ENCODE results near the gene KSR2. TPM values are rescaled to one million over a fixed set of nuclear protein-coding genes. Genes with fewer than 3 reads are reported as not detected.
"Not testable (repeated sequence)": the region's sequence is repeated elsewhere in the genome, so short reads cannot be mapped to it uniquely, and the experiment has no call there.

KSR2 gene
- total RNA-seq, 1 donor from 2014 or later: not detected

DNA sequence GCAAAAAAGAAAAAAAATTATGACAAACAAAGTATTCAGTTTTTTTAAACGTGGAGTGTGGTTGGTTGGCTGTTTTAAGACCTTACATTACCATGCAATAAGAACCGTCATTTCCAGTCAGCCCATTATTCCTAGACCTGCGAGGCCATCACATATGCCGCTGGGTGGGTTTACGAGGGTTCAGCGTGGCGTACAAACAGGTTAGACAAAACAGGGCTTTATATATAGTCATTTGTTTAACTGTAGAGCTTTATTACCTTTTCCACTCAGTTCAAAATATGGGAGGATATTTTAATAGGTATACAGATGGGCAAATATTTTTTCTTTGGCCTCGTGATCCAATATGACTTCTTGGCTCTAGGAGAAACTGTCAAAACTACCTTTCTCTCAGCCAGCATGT lies 67.2 kb downstream of the KSR2 start:
- H3K27me3 Mint-ChIP-seq (ENCODE audit: low read depth): peaks cover 1% of the 10 kb centered on the region
- TF ChIP-seq CTCF (IDR thresholded peaks at IDR 0.05): no peak
- H3K27ac Mint-ChIP-seq (ENCODE audit: unreplicated experiment): no peak overlapping the region
- peaks cover 9% of the 10 kb centered on the region for H3K9me3 Mint-ChIP-seq (ENCODE audit: low read depth)
- H3K4me1 Mint-ChIP-seq (ENCODE audit: low read depth): no peaks in the 10 kb centered on the region
- no peak for DNase-seq (ENCODE audit: low spot score)
- no peaks in the 10 kb centered on the region for H3K36me3 Mint-ChIP-seq (ENCODE audit: low read depth)
- no peak overlapping the region for H3K4me3 Mint-ChIP-seq (ENCODE audit: unreplicated experiment)

GRCh38 chr12:117900561-117900960 lies 68.2 kb downstream of the KSR2 start:
- DNase-seq (ENCODE audit: low spot score): no peak
- H3K27ac Mint-ChIP-seq (ENCODE audit: unreplicated experiment): no peak overlapping the region
- no peaks in the 10 kb centered on the region for H3K36me3 Mint-ChIP-seq (ENCODE audit: low read depth)
- H3K4me1 Mint-ChIP-seq (ENCODE audit: low read depth): no peaks in the 10 kb centered on the region
- no peak overlapping the region for H3K4me3 Mint-ChIP-seq (ENCODE audit: unreplicated experiment)
- peaks cover 9% of the 10 kb centered on the region for H3K9me3 Mint-ChIP-seq (ENCODE audit: low read depth)
- H3K27me3 Mint-ChIP-seq (ENCODE audit: low read depth): peaks cover 1% of the 10 kb centered on the region
- no peak for TF ChIP-seq CTCF (IDR thresholded peaks at IDR 0.05)

DNA sequence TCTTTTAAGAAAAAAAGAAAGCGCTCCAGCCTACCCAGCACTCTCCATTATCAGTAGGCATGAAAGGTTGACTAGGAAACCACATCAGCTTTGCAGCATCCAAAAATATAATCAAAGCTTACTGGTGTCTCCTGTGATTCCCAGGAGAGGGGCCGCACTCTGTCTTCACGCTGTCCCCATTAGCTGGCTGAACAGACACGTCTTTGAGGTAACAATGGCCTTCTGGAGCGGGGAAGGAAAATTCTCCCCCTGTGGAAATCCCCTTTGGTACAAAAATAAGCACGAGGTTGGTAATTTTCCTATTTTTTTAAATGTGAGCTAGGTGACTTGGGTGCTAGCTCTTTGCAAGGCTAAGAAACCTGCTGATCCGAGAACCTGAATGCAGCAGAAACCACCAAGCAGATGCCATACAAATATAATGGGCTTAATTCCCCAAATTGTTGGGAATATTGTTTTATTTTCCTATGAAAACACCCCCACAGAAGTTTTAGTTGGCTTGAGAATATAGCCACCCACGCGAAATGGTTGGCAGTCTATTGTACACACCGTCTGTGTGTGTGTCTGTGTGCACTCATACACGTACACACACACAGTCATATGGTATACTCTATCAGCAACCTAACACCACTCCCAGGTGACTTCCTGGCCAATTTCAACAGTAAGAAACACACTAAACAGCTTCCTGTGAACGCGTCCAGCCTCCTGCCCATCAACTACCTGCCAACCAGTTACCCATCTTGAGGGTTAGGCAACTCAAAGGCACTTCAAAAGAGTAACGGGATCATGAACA lies 71.2 kb downstream of the KSR2 start:
- no peaks in the 10 kb centered on the region for H3K36me3 Mint-ChIP-seq (ENCODE audit: low read depth)
- H3K9me3 Mint-ChIP-seq (ENCODE audit: low read depth): peaks cover 9% of the 10 kb centered on the region
- TF ChIP-seq CTCF (IDR thresholded peaks at IDR 0.05): no peak
- DNase-seq (ENCODE audit: low spot score): no peak
- no peak overlapping the region for H3K27ac Mint-ChIP-seq (ENCODE audit: unreplicated experiment)
- H3K4me3 Mint-ChIP-seq (ENCODE audit: unreplicated experiment): no peak overlapping the region
- H3K4me1 Mint-ChIP-seq (ENCODE audit: low read depth): no peaks in the 10 kb centered on the region
- peaks cover 1% of the 10 kb centered on the region for H3K27me3 Mint-ChIP-seq (ENCODE audit: low read depth)

- no peak for TF ChIP-seq CTCF (IDR thresholded peaks at IDR 0.05)
- H3K4me3 Mint-ChIP-seq (ENCODE audit: unreplicated experiment): no peak overlapping the region
- H3K27ac Mint-ChIP-seq (ENCODE audit: unreplicated experiment): no peak overlapping the region
- DNase-seq (ENCODE audit: low spot score): no peak
- peaks cover 9% of the 10 kb centered on the region for H3K9me3 Mint-ChIP-seq (ENCODE audit: low read depth)
- peaks cover 1% of the 10 kb centered on the region for H3K27me3 Mint-ChIP-seq (ENCODE audit: low read depth)
- H3K36me3 Mint-ChIP-seq (ENCODE audit: low read depth): no peaks in the 10 kb centered on the region
- H3K4me1 Mint-ChIP-seq (ENCODE audit: low read depth): no peaks in the 10 kb centered on the region
Measured at GRCh38 chr12:117896009-117896408, 72.8 kb downstream of the KSR2 start.

DNA sequence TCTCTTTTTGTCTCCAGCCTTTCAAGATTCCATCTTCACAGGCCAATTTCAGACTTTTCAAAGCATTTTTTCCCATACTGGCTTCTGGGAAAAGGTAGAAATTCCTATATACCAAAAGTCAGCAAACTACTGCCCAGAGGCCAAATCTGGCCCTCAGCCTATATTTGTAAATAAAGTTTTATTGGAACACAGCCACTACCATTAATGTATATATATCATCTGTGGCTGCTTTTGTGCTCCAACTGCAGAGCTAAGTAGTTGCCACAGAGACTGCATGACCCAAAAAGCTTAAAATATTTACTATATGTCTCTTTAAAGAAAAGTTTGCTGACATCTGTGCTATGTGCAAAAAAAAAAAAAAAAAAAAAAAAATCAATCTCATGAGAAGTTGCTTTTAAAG lies 76.3 kb downstream of the KSR2 start:
- no peak for DNase-seq (ENCODE audit: low spot score)
- Mint-ChIP-seq H3K27me3 (ENCODE audit: low read depth) (peaks cover 3% of the 10 kb centered on the region), H3K36me3 (ENCODE audit: low read depth) (no peaks in the 10 kb centered on the region), H3K4me3 (ENCODE audit: unreplicated experiment) (no peak overlapping the region), H3K27ac (ENCODE audit: unreplicated experiment) (no peak overlapping the region), H3K4me1 (ENCODE audit: low read depth) (no peaks in the 10 kb centered on the region), H3K9me3 (ENCODE audit: low read depth) (no peaks in the 10 kb centered on the region)
- no peak for TF ChIP-seq CTCF (IDR thresholded peaks at IDR 0.05)

DNA sequence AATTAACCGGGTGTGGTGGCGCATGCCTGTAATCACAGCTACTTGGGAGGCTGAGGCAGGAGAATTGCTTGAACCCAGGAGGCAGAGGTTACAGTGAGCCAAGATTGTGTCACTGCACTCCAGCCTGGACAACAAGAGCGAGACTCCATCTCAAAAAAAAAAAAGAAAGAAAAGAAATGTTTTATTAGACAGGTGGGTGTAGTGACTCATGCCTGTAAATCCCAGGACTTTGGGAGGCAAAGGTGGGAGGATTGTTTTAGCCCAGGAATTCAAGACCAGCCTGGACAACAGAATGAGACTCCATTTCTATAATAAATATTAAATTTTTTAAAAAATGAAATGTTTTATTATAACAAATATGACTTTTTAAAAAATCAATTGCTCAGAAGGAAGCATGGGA lies 77.5 kb downstream of the KSR2 start:
- not testable (repeated sequence) for H3K9me3 Mint-ChIP-seq (ENCODE audit: low read depth); H3K36me3 Mint-ChIP-seq (ENCODE audit: low read depth); H3K27ac Mint-ChIP-seq (ENCODE audit: unreplicated experiment); H3K4me3 Mint-ChIP-seq (ENCODE audit: unreplicated experiment); H3K4me1 Mint-ChIP-seq (ENCODE audit: low read depth); H3K27me3 Mint-ChIP-seq (ENCODE audit: low read depth); DNase-seq (ENCODE audit: low spot score)
